BE2C (cell line): ENCODE data around the gene ATPAF2.

ENCODE experiments used
- DNase-seq: peaks from one replicate; pipeline ENCODE4 v3.0.0-alpha.2; 2020
- H3K27me3 ChIP-seq: fragments of 250-450 bp; sonication (Bioruptor Pico); 2 replicates; pipeline ENCODE4 v1.5.1; 2020; ENCODE audit warnings: mild to moderate bottlenecking
- H3K36me3 ChIP-seq: fragments of 250-450 bp; sonication (Bioruptor Pico); 2 replicates; pipeline ENCODE4 v1.5.1; 2020; ENCODE audit warnings: mild to moderate bottlenecking
- H3K4me1 ChIP-seq: fragments of 250-450 bp; sonication (Bioruptor Pico); 2 replicates; pipeline ENCODE4 v1.5.1; 2020
- H3K4me3 ChIP-seq: 2 replicates; pipeline ENCODE4 v1.5.1; 2011; ENCODE audit warnings: low read depth, low read length
- H3K9me3 ChIP-seq: fragments of 250-450 bp; sonication (Bioruptor Pico); 2 replicates; pipeline ENCODE4 v1.5.1; 2020
- CTCF ChIP-seq: IDR thresholded peaks from 2 replicates; pipeline ENCODE4 v1.5.1; 2012; ENCODE audit warnings: mild to moderate bottlenecking, low read depth, low read length

Gene ATPAF2

GRCh38 chr17:18014006-18014405 lies 25.0 kb downstream of the ATPAF2 start:
- TF ChIP-seq CTCF: no peak
- H3K27me3 ChIP-seq: no peaks in the 10 kb centered on the region
- H3K4me3 ChIP-seq: no peak overlapping the region
- H3K9me3 ChIP-seq: no peaks in the 10 kb centered on the region
- peaks cover 3% of the 10 kb centered on the region; the same call in 1 of the 2 replicates for H3K4me1 ChIP-seq
- no peak for DNase-seq
- no peaks in the 10 kb centered on the region for H3K36me3 ChIP-seq

GRCh38 chr17:18011286-18011685 lies 27.7 kb downstream of the ATPAF2 start:
- no peaks in the 10 kb centered on the region for H3K36me3 ChIP-seq
- no peaks in the 10 kb centered on the region for H3K4me1 ChIP-seq
- no peak overlapping the region for H3K4me3 ChIP-seq
- H3K9me3 ChIP-seq: no peaks in the 10 kb centered on the region
- TF ChIP-seq CTCF: no peak
- no peaks in the 10 kb centered on the region for H3K27me3 ChIP-seq
- no peak for DNase-seq

- Histone ChIP-seq H3K9me3 (no peaks in the 10 kb centered on the region), H3K36me3 (no peaks in the 10 kb centered on the region), H3K4me3 (no peak overlapping the region), H3K27me3 (no peaks in the 10 kb centered on the region), H3K4me1 (no peaks in the 10 kb centered on the region)
- no peak for DNase-seq
- no peak for TF ChIP-seq CTCF
These were observed 29.2 kb downstream of the ATPAF2 start for GRCh38 chr17:18009609-18010420.

GRCh38 chr17:18008496-18009268 lies 30.3 kb downstream of the ATPAF2 start:
- no peak for DNase-seq
- H3K4me3 ChIP-seq: no peak overlapping the region
- no peaks in the 10 kb centered on the region for H3K4me1 ChIP-seq
- no peak for TF ChIP-seq CTCF
- H3K27me3 ChIP-seq: no peaks in the 10 kb centered on the region
- H3K9me3 ChIP-seq: no peaks in the 10 kb centered on the region
- H3K36me3 ChIP-seq: no peaks in the 10 kb centered on the region

GRCh38 chr17:18006495-18007239 lies 32.3 kb downstream of the ATPAF2 start:
- DNase-seq: no peak
- no peaks in the 10 kb centered on the region for H3K36me3 ChIP-seq
- no peak for TF ChIP-seq CTCF
- no peak overlapping the region for H3K4me3 ChIP-seq
- H3K9me3 ChIP-seq: no peaks in the 10 kb centered on the region
- no peaks in the 10 kb centered on the region for H3K4me1 ChIP-seq
- H3K27me3 ChIP-seq: no peaks in the 10 kb centered on the region
